Measurements from ENCODE around the gene HMHB1.

HMHB1 gene

GRCh38 chr5:143837306-143837848, 25.4 kb downstream of the HMHB1 start:
- 95% methylated on average over 2 of the region's 7 CpGs for WGBS (ENCODE audit: insufficient coverage)
- Histone ChIP-seq H3K4me1 (ENCODE audit: control extremely low read depth in 1 of 4, control insufficient read depth in 4 of 4, insufficient read depth in 4 of 4, low read length in 3 of 4) (no peaks in the 10 kb centered on the region), H3K27me3 (replicated peaks in 2 of 5; ENCODE audit: control insufficient read depth in 4 of 5, insufficient read depth in 5 of 5, low read length in 4 of 5) (no peaks in the 10 kb centered on the region), H3K9me3 (ENCODE audit: control extremely low read depth in 1 of 5, control insufficient read depth in 4 of 5, insufficient read depth in 2 of 5, low read depth in 1 of 5, low read length in 4 of 5) (no peaks in the 10 kb centered on the region), H3K4me3 (ENCODE audit: control insufficient read depth in 1 of 7, extremely low read depth in 1 of 7, insufficient read depth in 4 of 7, low read depth in 2 of 7, low read length in 6 of 7) (no peak overlapping the region), H3K36me3 (ENCODE audit: control insufficient read depth in 4 of 4, insufficient read depth in 4 of 4, low read length in 3 of 4) (no peaks in the 10 kb centered on the region), H3K27ac (ENCODE audit: insufficient read depth in 1 of 2, low read depth in 1 of 2, low read length in 2 of 2, poor library complexity in 1 of 2, severe bottlenecking in 2 of 2) (no peak overlapping the region)
- no peak for DNase-seq
- POLR2A ChIA-PET = no interaction called here
- CTCF ChIA-PET = interaction anchor here (1.0 to 1.4 kb wide), 3 partner anchors 10 to 13 kb away, joined by 3 to 4 read pairs (median 3); no protein-coding TSS in a partner anchor

GRCh38 chr5:143841446-143841845, 29.5 kb downstream of the HMHB1 start:
- ChIA-PET CTCF (interaction anchor here (1.1 kb wide), 1 partner anchor 17 kb away, joined by 3 read pairs; no protein-coding TSS in a partner anchor), POLR2A (no interaction called here)
- Histone ChIP-seq H3K4me1 (ENCODE audit: control extremely low read depth in 1 of 4, control insufficient read depth in 4 of 4, insufficient read depth in 4 of 4, low read length in 3 of 4) (no peaks in the 10 kb centered on the region), H3K27ac (ENCODE audit: insufficient read depth in 1 of 2, low read depth in 1 of 2, low read length in 2 of 2, poor library complexity in 1 of 2, severe bottlenecking in 2 of 2) (no peak overlapping the region), H3K36me3 (ENCODE audit: control insufficient read depth in 4 of 4, insufficient read depth in 4 of 4, low read length in 3 of 4) (no peaks in the 10 kb centered on the region), H3K27me3 (replicated peaks in 2 of 5; ENCODE audit: control insufficient read depth in 4 of 5, insufficient read depth in 5 of 5, low read length in 4 of 5) (peaks cover 0 to 2% (median 0%) of the 10 kb centered on the region in 5 experiments), H3K4me3 (ENCODE audit: control insufficient read depth in 1 of 7, extremely low read depth in 1 of 7, insufficient read depth in 4 of 7, low read depth in 2 of 7, low read length in 6 of 7) (no peak overlapping the region), H3K9me3 (ENCODE audit: control extremely low read depth in 1 of 5, control insufficient read depth in 4 of 5, insufficient read depth in 2 of 5, low read depth in 1 of 5, low read length in 4 of 5) (no peaks in the 10 kb centered on the region)
- DNase-seq = no peak

GRCh38 chr5:143842920-143843319, 31.0 kb downstream of the HMHB1 start:
- 100% methylated on average over 1 of the region's 2 CpGs for WGBS (ENCODE audit: insufficient coverage)
- Histone ChIP-seq H3K4me3 (ENCODE audit: control insufficient read depth in 1 of 7, extremely low read depth in 1 of 7, insufficient read depth in 4 of 7, low read depth in 2 of 7, low read length in 6 of 7) (no peak overlapping the region), H3K27me3 (replicated peaks in 2 of 5; ENCODE audit: control insufficient read depth in 4 of 5, insufficient read depth in 5 of 5, low read length in 4 of 5) (peaks cover 0 to 2% (median 0%) of the 10 kb centered on the region in 5 experiments), H3K36me3 (ENCODE audit: control insufficient read depth in 4 of 4, insufficient read depth in 4 of 4, low read length in 3 of 4) (no peaks in the 10 kb centered on the region), H3K4me1 (ENCODE audit: control extremely low read depth in 1 of 4, control insufficient read depth in 4 of 4, insufficient read depth in 4 of 4, low read length in 3 of 4) (no peaks in the 10 kb centered on the region), H3K9me3 (ENCODE audit: control extremely low read depth in 1 of 5, control insufficient read depth in 4 of 5, insufficient read depth in 2 of 5, low read depth in 1 of 5, low read length in 4 of 5) (no peaks in the 10 kb centered on the region), H3K27ac (ENCODE audit: insufficient read depth in 1 of 2, low read depth in 1 of 2, low read length in 2 of 2, poor library complexity in 1 of 2, severe bottlenecking in 2 of 2) (no peak overlapping the region)
- DNase-seq = no peak
- POLR2A ChIA-PET = no interaction called here
- CTCF ChIA-PET = no interaction called here

DNA sequence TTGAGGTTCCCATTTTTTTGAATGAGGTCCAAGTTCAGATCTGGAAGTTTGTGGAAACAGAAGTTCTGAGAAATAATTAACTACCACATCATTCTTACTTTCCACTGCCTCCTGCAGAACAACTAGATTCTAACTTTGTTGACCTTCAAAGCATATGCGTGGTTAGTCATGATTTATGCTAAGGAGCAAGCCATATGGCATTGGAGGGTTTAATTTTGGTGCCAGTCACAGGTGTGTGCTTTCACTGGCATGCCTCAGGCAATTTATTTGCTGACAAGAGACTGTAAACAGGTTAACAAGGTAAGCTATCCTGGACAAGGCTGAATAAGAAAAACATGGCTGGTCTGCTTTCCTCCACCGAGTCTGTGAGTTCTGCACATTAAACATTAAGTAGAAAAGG, 31.5 kb downstream of the HMHB1 start:
- whole genome bisulfite sequencing (ENCODE audit: insufficient coverage) = 100% methylated on average over 2 of the region's 2 CpGs
- ChIA-PET POLR2A (no interaction called here), CTCF (no interaction called here)
- Histone ChIP-seq H3K27ac (ENCODE audit: insufficient read depth in 1 of 2, low read depth in 1 of 2, low read length in 2 of 2, poor library complexity in 1 of 2, severe bottlenecking in 2 of 2) (no peak overlapping the region), H3K27me3 (replicated peaks in 2 of 5; ENCODE audit: control insufficient read depth in 4 of 5, insufficient read depth in 5 of 5, low read length in 4 of 5) (peaks cover 0 to 2% (median 0%) of the 10 kb centered on the region in 5 experiments), H3K4me3 (ENCODE audit: control insufficient read depth in 1 of 7, extremely low read depth in 1 of 7, insufficient read depth in 4 of 7, low read depth in 2 of 7, low read length in 6 of 7) (no peak overlapping the region), H3K9me3 (ENCODE audit: control extremely low read depth in 1 of 5, control insufficient read depth in 4 of 5, insufficient read depth in 2 of 5, low read depth in 1 of 5, low read length in 4 of 5) (no peaks in the 10 kb centered on the region), H3K4me1 (ENCODE audit: control extremely low read depth in 1 of 4, control insufficient read depth in 4 of 4, insufficient read depth in 4 of 4, low read length in 3 of 4) (no peaks in the 10 kb centered on the region), H3K36me3 (ENCODE audit: control insufficient read depth in 4 of 4, insufficient read depth in 4 of 4, low read length in 3 of 4) (no peaks in the 10 kb centered on the region)
- DNase-seq = no peak

DNA sequence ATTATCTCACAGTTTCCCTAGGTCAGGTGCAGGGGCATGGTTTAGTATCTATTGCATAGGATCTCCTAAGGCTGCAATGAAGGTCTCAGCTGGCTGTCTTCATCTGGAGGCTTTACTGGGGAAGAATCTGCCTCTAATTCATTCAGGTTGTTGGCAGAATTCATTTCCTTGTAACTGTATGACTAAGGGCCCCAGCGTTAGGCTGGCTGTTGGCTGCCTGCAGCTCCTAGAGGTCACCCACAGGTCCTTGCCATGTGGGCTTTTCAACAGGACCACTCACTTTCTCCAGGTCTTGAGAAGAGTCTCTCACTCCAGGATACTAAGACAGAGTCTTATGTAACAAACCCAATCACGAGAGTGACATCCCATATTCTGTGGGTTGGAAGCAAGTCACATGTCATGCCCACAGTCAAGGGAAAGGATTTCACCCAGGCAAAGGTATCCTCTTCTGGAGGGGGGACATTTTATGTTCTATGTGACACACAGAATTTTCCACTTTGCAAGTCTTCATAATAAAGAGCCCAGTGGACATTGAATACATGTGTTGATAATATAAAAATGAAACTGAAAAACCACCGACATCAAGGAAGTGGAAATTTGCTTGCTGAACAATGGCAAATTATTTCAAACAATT, 38.2 kb downstream of the HMHB1 start:
- CTCF ChIA-PET = no interaction called here
- peak in 1 of 3 donors; percentile 3 for DNase-seq
- Histone ChIP-seq H3K4me3 (ENCODE audit: control insufficient read depth in 1 of 7, extremely low read depth in 1 of 7, insufficient read depth in 4 of 7, low read depth in 2 of 7, low read length in 6 of 7) (no peak overlapping the region), H3K9me3 (ENCODE audit: control extremely low read depth in 1 of 5, control insufficient read depth in 4 of 5, insufficient read depth in 2 of 5, low read depth in 1 of 5, low read length in 4 of 5) (peaks cover 0 to 2% (median 0%) of the 10 kb centered on the region in 5 experiments), H3K27ac (ENCODE audit: insufficient read depth in 1 of 2, low read depth in 1 of 2, low read length in 2 of 2, poor library complexity in 1 of 2, severe bottlenecking in 2 of 2) (no peak overlapping the region), H3K4me1 (ENCODE audit: control extremely low read depth in 1 of 4, control insufficient read depth in 4 of 4, insufficient read depth in 4 of 4, low read length in 3 of 4) (no peaks in the 10 kb centered on the region), H3K27me3 (replicated peaks in 2 of 5; ENCODE audit: control insufficient read depth in 4 of 5, insufficient read depth in 5 of 5, low read length in 4 of 5) (no peaks in the 10 kb centered on the region), H3K36me3 (ENCODE audit: control insufficient read depth in 4 of 4, insufficient read depth in 4 of 4, low read length in 3 of 4) (no peaks in the 10 kb centered on the region)
- POLR2A ChIA-PET = no interaction called here
- WGBS (ENCODE audit: insufficient coverage) = 55% methylated on average over 2 of the region's 3 CpGs

- Histone ChIP-seq H3K27ac (ENCODE audit: insufficient read depth in 1 of 2, low read depth in 1 of 2, low read length in 2 of 2, poor library complexity in 1 of 2, severe bottlenecking in 2 of 2) (no peak overlapping the region), H3K27me3 (replicated peaks in 2 of 5; ENCODE audit: control insufficient read depth in 4 of 5, insufficient read depth in 5 of 5, low read length in 4 of 5) (no peaks in the 10 kb centered on the region), H3K9me3 (ENCODE audit: control extremely low read depth in 1 of 5, control insufficient read depth in 4 of 5, insufficient read depth in 2 of 5, low read depth in 1 of 5, low read length in 4 of 5) (peaks cover 0 to 2% (median 0%) of the 10 kb centered on the region in 5 experiments), H3K4me3 (ENCODE audit: control insufficient read depth in 1 of 7, extremely low read depth in 1 of 7, insufficient read depth in 4 of 7, low read depth in 2 of 7, low read length in 6 of 7) (no peak overlapping the region), H3K36me3 (ENCODE audit: control insufficient read depth in 4 of 4, insufficient read depth in 4 of 4, low read length in 3 of 4) (no peaks in the 10 kb centered on the region), H3K4me1 (ENCODE audit: control extremely low read depth in 1 of 4, control insufficient read depth in 4 of 4, insufficient read depth in 4 of 4, low read length in 3 of 4) (no peaks in the 10 kb centered on the region)
- POLR2A ChIA-PET = no interaction called here
- DNase-seq = no peak
- CTCF ChIA-PET = interaction anchor here (0.8 kb wide), 1 partner anchor 26 kb away, joined by 3 read pairs; no protein-coding TSS in a partner anchor
Observed at GRCh38 chr5:143851383-143851782, 39.4 kb downstream of the HMHB1 start.

DNA sequence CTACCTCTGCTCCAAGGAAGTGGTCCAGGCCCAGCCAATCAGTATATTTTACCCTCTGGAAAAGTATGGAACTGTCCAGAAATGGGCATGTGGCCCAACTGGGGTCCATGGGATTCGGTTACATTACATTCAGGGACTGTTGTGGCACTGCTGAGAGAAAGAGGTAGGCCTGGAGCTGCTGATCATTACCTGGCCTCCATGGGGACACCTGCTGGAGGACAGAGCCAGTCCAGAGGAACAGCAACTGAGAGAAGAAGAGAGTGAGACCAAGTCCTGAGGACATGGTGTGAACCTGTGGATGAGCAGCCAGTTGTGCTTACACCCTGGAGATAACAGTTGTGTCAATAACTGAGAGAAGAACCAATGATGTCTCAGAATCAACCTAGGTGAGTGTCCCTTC, 48.2 kb downstream of the HMHB1 start:
- 100% methylated on average over 1 of the region's 1 CpG for WGBS (ENCODE audit: insufficient coverage)
- H3K4me3 ChIP-seq (ENCODE audit: control insufficient read depth in 1 of 7, extremely low read depth in 1 of 7, insufficient read depth in 4 of 7, low read depth in 2 of 7, low read length in 6 of 7) = no peak overlapping the region
- H3K36me3 ChIP-seq (ENCODE audit: control insufficient read depth in 4 of 4, insufficient read depth in 4 of 4, low read length in 3 of 4) = no peaks in the 10 kb centered on the region
- ChIA-PET POLR2A (no interaction called here), CTCF (no interaction called here)
- H3K9me3 ChIP-seq (ENCODE audit: control extremely low read depth in 1 of 5, control insufficient read depth in 4 of 5, insufficient read depth in 2 of 5, low read depth in 1 of 5, low read length in 4 of 5) = no peaks in the 10 kb centered on the region
- no peaks in the 10 kb centered on the region for H3K4me1 ChIP-seq (ENCODE audit: control extremely low read depth in 1 of 4, control insufficient read depth in 4 of 4, insufficient read depth in 4 of 4, low read length in 3 of 4)
- H3K27me3 ChIP-seq (replicated peaks in 2 of 5; ENCODE audit: control insufficient read depth in 4 of 5, insufficient read depth in 5 of 5, low read length in 4 of 5) = no peaks in the 10 kb centered on the region
- no peak overlapping the region for H3K27ac ChIP-seq (ENCODE audit: insufficient read depth in 1 of 2, low read depth in 1 of 2, low read length in 2 of 2, poor library complexity in 1 of 2, severe bottlenecking in 2 of 2)
- no peak for DNase-seq
